ENCODE data around the gene ANKRD31. TPM values are rescaled to one million over a fixed set of nuclear protein-coding genes. Genes with fewer than 3 reads are reported as not detected.

ANKRD31 gene
- total RNA-seq, 1 donor from 2014 or later, result 0.42 TPM

DNA sequence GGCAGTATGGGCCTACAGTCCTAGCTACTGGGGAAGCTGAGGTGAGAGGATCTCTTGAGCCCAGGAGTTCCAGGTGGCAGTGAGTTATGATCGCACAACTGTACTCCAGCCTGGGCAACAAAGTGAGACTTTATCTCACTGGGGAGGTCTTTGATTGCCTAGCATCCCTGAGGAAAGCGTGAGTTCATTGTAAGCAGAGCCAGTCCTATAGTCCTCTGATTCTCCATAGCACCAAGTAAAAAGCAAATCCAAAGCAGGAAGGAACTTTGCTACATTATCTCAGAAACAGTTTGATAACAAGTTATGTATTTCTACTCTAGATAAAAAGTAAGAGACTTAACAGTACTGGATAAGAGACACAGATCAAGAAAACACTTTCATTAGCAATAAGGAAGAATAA, 37.6 kb downstream of the ANKRD31 start:
- TF ChIP-seq CTCF (IDR thresholded peaks at IDR 0.05; ENCODE audit: partially characterized antibody, unreplicated experiment), result no peak
- no peak for DNase-seq
- H3K4me1 Mint-ChIP-seq (ENCODE audit: low read depth, unreplicated experiment), result peaks cover 3% of the 10 kb centered on the region
- no peaks in the 10 kb centered on the region for H3K27me3 Mint-ChIP-seq (ENCODE audit: unreplicated experiment)
- H3K36me3 Mint-ChIP-seq (ENCODE audit: unreplicated experiment), result no peaks in the 10 kb centered on the region
- no peak overlapping the region for H3K27ac Mint-ChIP-seq (ENCODE audit: unreplicated experiment)
- H3K4me3 Mint-ChIP-seq (ENCODE audit: unreplicated experiment), result no peak overlapping the region
- H3K9me3 Mint-ChIP-seq (ENCODE audit: unreplicated experiment), result no peaks in the 10 kb centered on the region

DNA sequence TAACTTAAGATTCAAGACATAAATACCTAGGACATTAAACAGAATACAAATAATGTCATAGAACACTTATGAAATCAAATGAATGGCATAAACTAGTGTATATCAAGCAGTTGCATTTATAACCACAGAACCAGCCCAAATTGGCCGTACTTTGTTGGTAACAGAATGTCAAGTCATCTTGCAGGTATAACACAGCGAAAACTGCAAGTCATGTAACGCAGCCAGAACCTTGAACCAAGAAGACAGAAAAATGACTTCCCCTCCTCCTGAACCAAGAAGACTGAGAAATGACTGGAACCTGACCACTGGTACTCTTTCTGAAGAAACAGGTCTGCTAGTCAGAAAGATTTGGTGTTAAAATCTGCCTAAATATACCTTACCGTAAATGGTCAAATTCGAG, 38.9 kb downstream of the ANKRD31 start:
- Mint-ChIP-seq H3K9me3 (ENCODE audit: unreplicated experiment) (no peaks in the 10 kb centered on the region), H3K27ac (ENCODE audit: unreplicated experiment) (no peak overlapping the region), H3K36me3 (ENCODE audit: unreplicated experiment) (no peaks in the 10 kb centered on the region), H3K4me3 (ENCODE audit: unreplicated experiment) (no peak overlapping the region), H3K4me1 (ENCODE audit: low read depth, unreplicated experiment) (peaks cover 3% of the 10 kb centered on the region), H3K27me3 (ENCODE audit: unreplicated experiment) (no peaks in the 10 kb centered on the region)
- no peak for TF ChIP-seq CTCF (IDR thresholded peaks at IDR 0.05; ENCODE audit: partially characterized antibody, unreplicated experiment)
- DNase-seq, result no peak

- Mint-ChIP-seq H3K36me3 (ENCODE audit: unreplicated experiment) (no peaks in the 10 kb centered on the region), H3K9me3 (ENCODE audit: unreplicated experiment) (no peaks in the 10 kb centered on the region), H3K27me3 (ENCODE audit: unreplicated experiment) (peaks cover 2% of the 10 kb centered on the region), H3K4me1 (ENCODE audit: low read depth, unreplicated experiment) (peaks cover 3% of the 10 kb centered on the region), H3K4me3 (ENCODE audit: unreplicated experiment) (no peak overlapping the region), H3K27ac (ENCODE audit: unreplicated experiment) (no peak overlapping the region)
- no peak for TF ChIP-seq CTCF (IDR thresholded peaks at IDR 0.05; ENCODE audit: partially characterized antibody, unreplicated experiment)
- no peak for DNase-seq
Observed at GRCh38 chr5:75192804-75193203, 43.9 kb downstream of the ANKRD31 start.

DNA sequence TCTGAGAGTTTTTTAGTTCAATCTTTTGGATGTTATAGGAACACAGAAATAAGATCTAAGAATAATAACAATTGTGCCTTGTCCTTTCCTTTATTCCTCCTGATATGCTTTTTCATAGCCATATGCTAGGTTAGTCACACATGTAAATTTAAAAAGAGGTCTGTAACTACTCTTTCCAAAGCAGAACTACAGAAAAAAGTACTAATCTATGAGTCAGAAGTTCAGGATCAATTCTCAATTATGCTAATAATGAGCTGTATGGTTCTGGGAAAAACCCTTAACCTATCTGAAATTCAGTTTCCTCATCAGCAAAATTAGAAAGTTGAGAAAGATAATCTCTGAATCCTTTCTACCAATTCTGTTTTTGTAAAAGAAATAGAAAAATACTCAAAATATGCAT, 44.4 kb downstream of the ANKRD31 start:
- no peak for DNase-seq
- Mint-ChIP-seq H3K4me1 (ENCODE audit: low read depth, unreplicated experiment) (peaks cover 3% of the 10 kb centered on the region), H3K4me3 (ENCODE audit: unreplicated experiment) (no peak overlapping the region), H3K9me3 (ENCODE audit: unreplicated experiment) (no peaks in the 10 kb centered on the region), H3K27me3 (ENCODE audit: unreplicated experiment) (peaks cover 2% of the 10 kb centered on the region), H3K36me3 (ENCODE audit: unreplicated experiment) (no peaks in the 10 kb centered on the region), H3K27ac (ENCODE audit: unreplicated experiment) (no peak overlapping the region)
- TF ChIP-seq CTCF (IDR thresholded peaks at IDR 0.05; ENCODE audit: partially characterized antibody, unreplicated experiment), result no peak

- H3K4me1 Mint-ChIP-seq (ENCODE audit: low read depth, unreplicated experiment), result no peaks in the 10 kb centered on the region
- H3K27me3 Mint-ChIP-seq (ENCODE audit: unreplicated experiment), result peaks cover 2% of the 10 kb centered on the region
- DNase-seq, result no peak
- no peaks in the 10 kb centered on the region for H3K36me3 Mint-ChIP-seq (ENCODE audit: unreplicated experiment)
- TF ChIP-seq CTCF (IDR thresholded peaks at IDR 0.05; ENCODE audit: partially characterized antibody, unreplicated experiment), result no peak
- no peak overlapping the region for H3K27ac Mint-ChIP-seq (ENCODE audit: unreplicated experiment)
- H3K4me3 Mint-ChIP-seq (ENCODE audit: unreplicated experiment), result no peak overlapping the region
- no peaks in the 10 kb centered on the region for H3K9me3 Mint-ChIP-seq (ENCODE audit: unreplicated experiment)
Observed at GRCh38 chr5:75190227-75190626, 46.5 kb downstream of the ANKRD31 start.

Data from glutamatergic neuron (in vitro differentiated cells).